ENCODE measurements around the gene LTBP2.

Gene LTBP2

GRCh38 chr14:74611650-74612349, at the start of gene LTBP2:
TSS of gene LTBP2 (minus strand) at chr14:74612237. CDS start at chr14:74611944, 293 bp downstream.
- no peak for DNase-seq (ENCODE audit: low read depth)

- no peak for DNase-seq (ENCODE audit: low read depth)
Observed at GRCh38 chr14:74660863-74661262, 48.8 kb upstream of the LTBP2 start.

- no peak for DNase-seq (ENCODE audit: low read depth)
Observed at GRCh38 chr14:74660167-74660566, 48.1 kb upstream of the LTBP2 start.

- no peak for DNase-seq (ENCODE audit: low read depth)
Observed at GRCh38 chr14:74658535-74659131, 46.6 kb upstream of the LTBP2 start.

- DNase-seq (ENCODE audit: low read depth), result no peak
Observed at GRCh38 chr14:74656964-74657363, 44.9 kb upstream of the LTBP2 start.

GRCh38 chr14:74655599-74656395, 43.8 kb upstream of the LTBP2 start:
- no peak for DNase-seq (ENCODE audit: low read depth)

- no peak for DNase-seq (ENCODE audit: low read depth)
Observed at GRCh38 chr14:74654931-74655330, 42.9 kb upstream of the LTBP2 start.

- no peak for DNase-seq (ENCODE audit: low read depth)
Observed at GRCh38 chr14:74653386-74654138, 41.5 kb upstream of the LTBP2 start.

- DNase-seq (ENCODE audit: low read depth), result no peak
Observed at GRCh38 chr14:74652541-74652940, 40.5 kb upstream of the LTBP2 start.

GRCh38 chr14:74650927-74651686, 39.1 kb upstream of the LTBP2 start:
- no peak for DNase-seq (ENCODE audit: low read depth)

- no peak for DNase-seq (ENCODE audit: low read depth)
Observed at GRCh38 chr14:74649673-74650072, 37.6 kb upstream of the LTBP2 start.

- DNase-seq (ENCODE audit: low read depth), result no peak
Observed at GRCh38 chr14:74649167-74649566, 37.1 kb upstream of the LTBP2 start.

- no peak for DNase-seq (ENCODE audit: low read depth)
Observed at GRCh38 chr14:74648601-74649000, 36.6 kb upstream of the LTBP2 start.

- no peak for DNase-seq (ENCODE audit: low read depth)
Observed at GRCh38 chr14:74647678-74648461, 35.8 kb upstream of the LTBP2 start.

GRCh38 chr14:74647061-74647677, 35.1 kb upstream of the LTBP2 start:
- DNase-seq (ENCODE audit: low read depth), result no peak

- no peak for DNase-seq (ENCODE audit: low read depth)
Observed at GRCh38 chr14:74645756-74646470, 33.9 kb upstream of the LTBP2 start.

- no peak for DNase-seq (ENCODE audit: low read depth)
Observed at GRCh38 chr14:74645244-74645643, 33.2 kb upstream of the LTBP2 start.

GRCh38 chr14:74641601-74642391, 29.8 kb upstream of the LTBP2 start:
- no peak for DNase-seq (ENCODE audit: low read depth)

- no peak for DNase-seq (ENCODE audit: low read depth)
Observed at GRCh38 chr14:74638966-74639365, 26.9 kb upstream of the LTBP2 start.
